Esophagus muscularis mucosa (tissue), 4 donors: ENCODE data around the gene UFD1. TPM values are rescaled to one million over a fixed set of nuclear protein-coding genes. Genes with fewer than 3 reads are reported as not detected.

Experiments
- DNase-seq: peaks from one replicate; pipeline ENCODE4 v3.0.0-alpha.2; 2017; ENCODE audit errors: extremely low spot score
- H3K27ac ChIP-seq, 4 donors: fragments of 200-600 bp; sonication (generic); replicated peaks in 1 of 4; 1 replicate in 3 of 4; 2 replicates in 1 of 4; pipeline ENCODE4 v1.5.1; 2016 to 2019; ENCODE audit warnings: mild to moderate bottlenecking in 1 of 4
- H3K27me3 ChIP-seq, 4 donors: fragments of 200-600 bp; sonication (generic); one replicate each; pipeline versions ENCODE4 v1.5.1 to v1.6.0; 2016 to 2019
- H3K36me3 ChIP-seq, 4 donors: fragments of 200-600 bp; sonication (generic); one replicate each; pipeline ENCODE4 v1.5.1; 2016 to 2019
- H3K4me1 ChIP-seq, 4 donors: fragments of 200-600 bp; sonication (generic); one replicate each; pipeline ENCODE4 v1.5.1; 2016 to 2019
- H3K4me3 ChIP-seq, 4 donors: fragments of 200-600 bp; sonication (generic); 1 replicate in 2 of 4; 2 replicates in 2 of 4; pipeline ENCODE4 v1.5.1; 2016 to 2019; ENCODE audit warnings: mild to moderate bottlenecking in 4 of 4, moderate library complexity in 1 of 4
- H3K9me3 ChIP-seq, 4 donors: fragments of 200-600 bp; sonication (generic); 1 replicate in 3 of 4; 2 replicates in 1 of 4; pipeline ENCODE4 v1.5.1; 2016 to 2019
- EP300 ChIP-seq: sonication (generic); formaldehyde crosslinking; IDR thresholded peaks from one replicate; pipeline ENCODE4 v1.6.1; 2017; ENCODE audit warnings: antibody characterized with exemption
- POLR2A ChIP-seq: fragments of 450-650 bp; IDR thresholded peaks from one replicate; pipeline ENCODE4 v1.6.1; 2017; ENCODE audit warnings: antibody characterized with exemption, moderate library complexity, mild to moderate bottlenecking, low read depth
- POLR2AphosphoS5 ChIP-seq, 2 donors: sonication (generic); formaldehyde crosslinking; IDR thresholded peaks; one replicate each; pipeline ENCODE4 v1.6.1; 2017; ENCODE audit warnings: antibody characterized with exemption in 2 of 2
- WGBS: methylation state at CpG from one replicate; pipeline ENCODE4 v1.1.5; 2018; 5-methylcytosine and 5-hydroxymethylcytosine counted together
- intact Hi-C: fragments of 100-400 bp; cut with DNase I; formaldehyde crosslinking; loops from one replicate; pipeline ENCODE4 v1.15.1; 2023
- total RNA-seq, 4 donors: library from RNA; depleted of rRNA; stranded (reverse); fragments of >200 nt; gene quantifications; one replicate each; pipeline versions ENCODE4 v1.1.0 to v1.2.1, GENCODE V29; 2016
- TF ChIP-seq, protein P1 (sequence below), 3 experiments: fragments of 200-600 bp in 2 of 3; fragments of 450-650 bp in 1 of 3; sonication (generic) in 2 of 3; IDR thresholded peaks; one replicate each; pipeline ENCODE4 v1.5.1; 2017 to 2019; ENCODE audit warnings: antibody characterized with exemption in 3 of 3, mild to moderate bottlenecking in 2 of 3, moderate library complexity in 1 of 3

UFD1 gene, protein sequence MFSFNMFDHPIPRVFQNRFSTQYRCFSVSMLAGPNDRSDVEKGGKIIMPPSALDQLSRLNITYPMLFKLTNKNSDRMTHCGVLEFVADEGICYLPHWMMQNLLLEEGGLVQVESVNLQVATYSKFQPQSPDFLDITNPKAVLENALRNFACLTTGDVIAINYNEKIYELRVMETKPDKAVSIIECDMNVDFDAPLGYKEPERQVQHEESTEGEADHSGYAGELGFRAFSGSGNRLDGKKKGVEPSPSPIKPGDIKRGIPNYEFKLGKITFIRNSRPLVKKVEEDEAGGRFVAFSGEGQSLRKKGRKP
- 10 to 100 TPM; 54.8 to 65.2 (median 57.1) TPM for total RNA-seq

DNA sequence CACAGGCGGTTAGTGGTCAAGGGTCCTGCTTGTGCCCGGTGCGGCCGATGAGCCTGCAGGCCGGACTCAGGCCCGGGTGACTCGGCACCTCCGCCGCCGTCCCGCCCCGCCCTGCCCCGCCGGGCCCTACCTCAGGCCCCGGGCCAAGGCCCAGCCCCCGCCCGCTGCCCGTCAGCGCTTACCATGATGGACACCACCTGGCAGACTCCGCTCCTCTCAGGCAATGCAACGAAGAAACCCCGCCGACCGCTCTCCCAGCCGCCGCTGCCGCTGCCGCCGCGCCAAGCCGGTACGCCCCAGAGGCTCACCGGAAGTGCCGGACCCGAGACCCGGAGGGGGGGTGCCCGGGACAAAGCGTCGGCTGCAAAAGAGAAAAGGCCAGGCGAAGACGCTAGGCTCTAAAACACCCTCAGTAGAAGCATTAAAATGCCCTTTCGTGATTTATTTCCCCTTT is at the start of gene UFD1:
UFD1 (minus strand) TSS at position 293 of the 454 bp plus-strand sequence; CDS start at position 185, 108 bp downstream.
- WGBS = under 1% methylated on average over 32 of the region's 42 CpGs
- H3K9me3 ChIP-seq = no peaks in the 10 kb centered on the region
- peak; percentile 97 for DNase-seq
- H3K4me1 ChIP-seq = peaks cover 18 to 48% (median 48%) of the 10 kb centered on the region in 4 donors
- intact Hi-C loops = no loop called here
- TF ChIP-seq POLR2AphosphoS5 (IDR thresholded peaks at IDR 0.05) (peak; percentile 51 to 87), POLR2A (no peak), EP300 (no peak)
- TF ChIP-seq, protein P1, sequence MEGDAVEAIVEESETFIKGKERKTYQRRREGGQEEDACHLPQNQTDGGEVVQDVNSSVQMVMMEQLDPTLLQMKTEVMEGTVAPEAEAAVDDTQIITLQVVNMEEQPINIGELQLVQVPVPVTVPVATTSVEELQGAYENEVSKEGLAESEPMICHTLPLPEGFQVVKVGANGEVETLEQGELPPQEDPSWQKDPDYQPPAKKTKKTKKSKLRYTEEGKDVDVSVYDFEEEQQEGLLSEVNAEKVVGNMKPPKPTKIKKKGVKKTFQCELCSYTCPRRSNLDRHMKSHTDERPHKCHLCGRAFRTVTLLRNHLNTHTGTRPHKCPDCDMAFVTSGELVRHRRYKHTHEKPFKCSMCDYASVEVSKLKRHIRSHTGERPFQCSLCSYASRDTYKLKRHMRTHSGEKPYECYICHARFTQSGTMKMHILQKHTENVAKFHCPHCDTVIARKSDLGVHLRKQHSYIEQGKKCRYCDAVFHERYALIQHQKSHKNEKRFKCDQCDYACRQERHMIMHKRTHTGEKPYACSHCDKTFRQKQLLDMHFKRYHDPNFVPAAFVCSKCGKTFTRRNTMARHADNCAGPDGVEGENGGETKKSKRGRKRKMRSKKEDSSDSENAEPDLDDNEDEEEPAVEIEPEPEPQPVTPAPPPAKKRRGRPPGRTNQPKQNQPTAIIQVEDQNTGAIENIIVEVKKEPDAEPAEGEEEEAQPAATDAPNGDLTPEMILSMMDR (IDR thresholded peaks at IDR 0.05) = peak in 1 of 3 experiments; percentile 19
- peak within 1 kb of the TSS; percentile 87 to 96 (median 92) for H3K4me3 ChIP-seq
- peaks cover 0 to 17% (median 14%) of the 10 kb centered on the region in 4 donors for H3K36me3 ChIP-seq
- peak within 1 kb of the TSS; percentile 86 to 96 (median 93) for H3K27ac ChIP-seq
- H3K27me3 ChIP-seq = peaks cover 0 to 5% (median 0%) of the 10 kb centered on the region in 4 donors

DNA sequence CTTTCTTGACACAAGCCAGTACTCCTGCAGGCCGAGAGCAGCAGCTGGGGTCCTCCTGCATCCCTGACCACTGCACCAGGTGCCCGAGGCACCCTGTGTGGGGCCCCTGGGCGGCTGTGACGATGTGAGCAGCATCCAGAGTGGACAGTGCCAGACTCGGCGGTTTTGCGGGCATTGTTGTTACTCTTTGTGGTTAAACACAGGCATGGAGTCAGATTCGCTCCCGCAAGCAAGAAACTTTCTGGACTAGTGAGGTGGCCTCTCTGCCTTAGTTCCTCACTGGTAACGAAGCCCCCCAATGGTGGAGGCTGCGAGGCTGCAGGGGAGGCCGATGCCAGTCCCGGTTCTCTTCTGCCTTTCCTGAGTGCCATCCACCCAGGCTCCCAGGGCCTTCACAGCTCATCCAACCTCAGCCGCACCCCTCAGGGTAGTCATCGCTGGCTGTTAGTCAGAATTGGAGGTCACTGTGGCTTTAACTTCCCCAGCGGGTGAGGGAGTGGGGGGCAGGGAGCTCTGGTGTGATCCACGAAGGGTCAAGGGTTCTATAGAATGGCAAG is 48.9 kb upstream of the UFD1 start:
- Histone ChIP-seq H3K4me3 (no peak overlapping the region), H3K27me3 (peaks cover 0 to 86% (median 19%) of the 10 kb centered on the region in 4 donors)

DNA sequence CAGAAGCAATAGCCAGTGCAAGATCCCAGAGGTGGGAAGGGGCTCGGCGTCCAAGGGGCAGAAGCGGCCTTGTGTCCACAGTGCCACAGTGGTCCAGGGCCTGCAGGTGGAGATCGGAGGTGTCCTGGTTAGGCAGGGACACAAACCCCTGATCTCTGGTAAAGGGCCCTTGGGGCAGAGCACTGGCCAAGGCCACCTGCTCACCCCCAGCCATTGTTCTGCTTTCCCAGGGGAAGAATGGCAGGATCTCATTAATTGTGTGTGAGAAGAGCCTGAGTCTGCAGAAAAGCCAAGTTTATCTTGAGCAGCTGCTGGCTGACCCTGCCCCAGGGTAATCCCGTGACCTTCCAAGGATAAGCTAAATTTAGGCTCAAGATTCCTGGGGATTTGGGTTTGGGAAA is 48.3 kb upstream of the UFD1 start:
- peaks cover 0 to 93% (median 19%) of the 10 kb centered on the region in 4 donors for H3K27me3 ChIP-seq
- WGBS = 50% methylated on average over 1 of the region's 5 CpGs

More for the DNA sequence above, 48.9 kb upstream of the UFD1 start:
- Histone ChIP-seq H3K9me3 (no peaks in the 10 kb centered on the region), H3K27ac (no peak overlapping the region), H3K4me1 (peaks cover 21 to 38% (median 26%) of the 10 kb centered on the region in 4 donors), H3K36me3 (no peaks in the 10 kb centered on the region)
- TF ChIP-seq, protein P1 (IDR thresholded peaks at IDR 0.05) = no peak
- TF ChIP-seq POLR2AphosphoS5 (IDR thresholded peaks at IDR 0.05) = no peak
- TF ChIP-seq EP300 = no peak
- no peak for TF ChIP-seq POLR2A
- intact Hi-C loops = no loop called here
- WGBS = 55% methylated on average over 5 of the region's 17 CpGs
- no peak for DNase-seq

DNA sequence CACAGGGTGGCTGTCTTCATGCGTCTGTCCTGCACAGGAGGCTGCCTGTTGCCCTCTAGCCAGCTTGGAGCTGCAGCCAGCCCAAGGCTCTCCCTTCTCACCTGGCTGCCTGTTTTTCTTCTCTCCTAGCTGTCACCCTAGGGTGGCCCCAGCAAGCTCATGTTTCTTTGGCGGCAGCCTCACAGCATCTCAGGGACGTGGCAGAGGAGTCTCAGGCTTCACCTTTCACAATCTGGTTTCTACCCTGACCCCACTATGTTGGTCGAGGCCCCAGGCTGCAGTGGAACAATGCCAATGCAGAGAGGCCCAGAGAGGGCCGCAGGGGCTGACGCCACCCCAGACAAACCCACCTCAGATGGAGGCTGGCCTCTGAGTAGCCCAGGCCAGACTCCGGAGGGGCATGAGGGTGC is 47.7 kb upstream of the UFD1 start:
- 93% methylated on average over 6 of the region's 7 CpGs for WGBS
- Histone ChIP-seq H3K27ac (no peak overlapping the region), H3K4me3 (no peak overlapping the region), H3K36me3 (no peaks in the 10 kb centered on the region), H3K9me3 (no peaks in the 10 kb centered on the region), H3K27me3 (peaks cover 0 to 93% (median 19%) of the 10 kb centered on the region in 4 donors), H3K4me1 (peaks cover 21 to 41% (median 27%) of the 10 kb centered on the region in 4 donors)
- TF ChIP-seq EP300 = no peak
- TF ChIP-seq, protein P1 (IDR thresholded peaks at IDR 0.05) = no peak
- TF ChIP-seq POLR2A = no peak
- TF ChIP-seq POLR2AphosphoS5 (IDR thresholded peaks at IDR 0.05) = no peak
- no peak for DNase-seq
- intact Hi-C loops = no loop called here

More for the DNA sequence above, 48.3 kb upstream of the UFD1 start:
- Histone ChIP-seq H3K4me1 (peaks cover 21 to 40% (median 27%) of the 10 kb centered on the region in 4 donors), H3K27ac (no peak overlapping the region), H3K4me3 (no peak overlapping the region), H3K9me3 (no peaks in the 10 kb centered on the region), H3K36me3 (no peaks in the 10 kb centered on the region)
- intact Hi-C loops = no loop called here
- no peak for DNase-seq
- TF ChIP-seq EP300 (no peak), POLR2AphosphoS5 (IDR thresholded peaks at IDR 0.05) (no peak), POLR2A (no peak)
- TF ChIP-seq, protein P1 (IDR thresholded peaks at IDR 0.05) = no peak
